Mesenteric fat pad (tissue), 1 donor: ENCODE measurements around the gene PLA2R1. TPM values are rescaled to one million over a fixed set of nuclear protein-coding genes. Genes with fewer than 3 reads are reported as not detected.

Experiments used
- DNase-seq: peaks from one replicate; pipeline ENCODE4 v3.0.0-alpha.2; 2020; ENCODE audit warnings: low spot score
- total RNA-seq: library from RNA; stranded (reverse); fragmentation: NEBNext Ultra II Directional; extraction: Animal tissue kit (Norgen Biotek cat#: 25700); gene quantifications from one replicate; pipeline ENCODE4 v1.2.1, GENCODE V29; 2021
- donor health status: DM: yes; HTN: yes; CAD: no.

PLA2R1 gene
- total RNA-seq, 1 donor from 2014 or later = 8.3 TPM

GRCh38 chr2:160033732-160034392 lies 28.6 kb downstream of the PLA2R1 start:
- DNase-seq = no peak

- no peak for DNase-seq
Measured at GRCh38 chr2:160029270-160029628, 33.2 kb downstream of the PLA2R1 start.

GRCh38 chr2:160028431-160029269 lies 33.8 kb downstream of the PLA2R1 start:
- DNase-seq = no peak

- no peak for DNase-seq
Measured at GRCh38 chr2:160022162-160022561, 40.3 kb downstream of the PLA2R1 start.

GRCh38 chr2:160019374-160020090 lies 42.9 kb downstream of the PLA2R1 start:
- DNase-seq = no peak

GRCh38 chr2:160015746-160016145 lies 46.7 kb downstream of the PLA2R1 start:
- DNase-seq = no peak

GRCh38 chr2:160014227-160014626 lies 48.2 kb downstream of the PLA2R1 start:
- no peak for DNase-seq

GRCh38 chr2:160010361-160011145 lies 51.9 kb downstream of the PLA2R1 start:
- no peak for DNase-seq

- DNase-seq = no peak
Measured at GRCh38 chr2:160007111-160007510, 55.3 kb downstream of the PLA2R1 start.

GRCh38 chr2:160006475-160006874 lies 55.9 kb downstream of the PLA2R1 start:
- no peak for DNase-seq

- DNase-seq = no peak
Measured at GRCh38 chr2:160005908-160006307, 56.5 kb downstream of the PLA2R1 start.

- no peak for DNase-seq
Measured at GRCh38 chr2:160005476-160005875, 56.9 kb downstream of the PLA2R1 start.

GRCh38 chr2:159998961-159999360 lies 63.5 kb downstream of the PLA2R1 start:
- no peak for DNase-seq

- DNase-seq = no peak
Measured at GRCh38 chr2:159998243-159998642, 64.2 kb downstream of the PLA2R1 start.

- no peak for DNase-seq
Measured at GRCh38 chr2:159996792-159997546, 65.4 kb downstream of the PLA2R1 start.

- no peak for DNase-seq
Measured at GRCh38 chr2:159995038-159995437, 67.4 kb downstream of the PLA2R1 start.

GRCh38 chr2:159989249-159989648 lies 73.2 kb downstream of the PLA2R1 start:
- DNase-seq = no peak

GRCh38 chr2:159988412-159988970 lies 73.9 kb downstream of the PLA2R1 start:
- DNase-seq = no peak

- DNase-seq = no peak
Measured at GRCh38 chr2:159987181-159987580, 75.2 kb downstream of the PLA2R1 start.

- DNase-seq = no peak
Measured at GRCh38 chr2:159985656-159986055, 76.8 kb downstream of the PLA2R1 start.
